NCI-H774 (cell line): ENCODE measurements around the gene EME2.
"Not testable (repeated sequence)": the region's sequence is repeated elsewhere in the genome, so short reads cannot be mapped to it uniquely, and the experiment has no call there.

ENCODE experiments used
- DNase-seq: peaks from one replicate; lab custom pipeline; 2025; lab: John Stamatoyannopoulos, UW

Gene EME2

GRCh38 chr16:1791256-1791942 is 18.8 kb downstream of the EME2 start:
- DNase-seq: no peak

GRCh38 chr16:1791943-1792812 is 19.6 kb downstream of the EME2 start:
- no peak for DNase-seq

GRCh38 chr16:1792836-1793577 is 20.4 kb downstream of the EME2 start:
- no peak for DNase-seq

- DNase-seq: no peak
Measured at GRCh38 chr16:1793578-1794220, 21.1 kb downstream of the EME2 start, which contains the start of gene IGFALS. Gene IGFALS, minus strand, starts transcription at chr16:1793705. Its CDS starts 53 bp downstream, at chr16:1793652.

GRCh38 chr16:1794221-1794871 is 21.7 kb downstream of the EME2 start:
- no peak for DNase-seq

GRCh38 chr16:1794908-1795666 is 22.5 kb downstream of the EME2 start:
- no peak for DNase-seq

GRCh38 chr16:1799263-1799662 is 26.7 kb downstream of the EME2 start:
- not testable (repeated sequence) for DNase-seq

GRCh38 chr16:1800701-1801100 is 28.1 kb downstream of the EME2 start:
- no peak for DNase-seq

GRCh38 chr16:1807626-1808025 is 35.0 kb downstream of the EME2 start:
- DNase-seq: no peak

- DNase-seq: no peak
Measured at GRCh38 chr16:1808691-1809090, 36.1 kb downstream of the EME2 start.

- no peak for DNase-seq
Measured at GRCh38 chr16:1809281-1809801, 36.7 kb downstream of the EME2 start.

- DNase-seq: no peak
Measured at GRCh38 chr16:1810106-1810505, 37.5 kb downstream of the EME2 start.

- no peak for DNase-seq
Measured at GRCh38 chr16:1810536-1810935, 37.9 kb downstream of the EME2 start.

GRCh38 chr16:1812732-1813163 is 40.1 kb downstream of the EME2 start:
- DNase-seq: no peak

- DNase-seq: no peak
Measured at GRCh38 chr16:1815461-1815860, 42.9 kb downstream of the EME2 start.

GRCh38 chr16:1816396-1817275 is 44.0 kb downstream of the EME2 start:
- DNase-seq: no peak

GRCh38 chr16:1817276-1817589 is 44.6 kb downstream of the EME2 start:
- no peak for DNase-seq

- no peak for DNase-seq
Measured at GRCh38 chr16:1817716-1818115, 45.1 kb downstream of the EME2 start.

GRCh38 chr16:1818204-1818872 is 45.7 kb downstream of the EME2 start:
- no peak for DNase-seq
